GM12872 (cell line): ENCODE results near the gene NUDCD3.

Experiments used
- TF ChIP-seq, protein P1 (sequence below): IDR thresholded peaks from 3 replicates; pipeline ENCODE4 v1.5.1; 2011; ENCODE audit warnings: low read depth, mild to moderate bottlenecking, low read length, moderate library complexity; ENCODE audit not compliant: insufficient read depth

NUDCD3 gene

DNA sequence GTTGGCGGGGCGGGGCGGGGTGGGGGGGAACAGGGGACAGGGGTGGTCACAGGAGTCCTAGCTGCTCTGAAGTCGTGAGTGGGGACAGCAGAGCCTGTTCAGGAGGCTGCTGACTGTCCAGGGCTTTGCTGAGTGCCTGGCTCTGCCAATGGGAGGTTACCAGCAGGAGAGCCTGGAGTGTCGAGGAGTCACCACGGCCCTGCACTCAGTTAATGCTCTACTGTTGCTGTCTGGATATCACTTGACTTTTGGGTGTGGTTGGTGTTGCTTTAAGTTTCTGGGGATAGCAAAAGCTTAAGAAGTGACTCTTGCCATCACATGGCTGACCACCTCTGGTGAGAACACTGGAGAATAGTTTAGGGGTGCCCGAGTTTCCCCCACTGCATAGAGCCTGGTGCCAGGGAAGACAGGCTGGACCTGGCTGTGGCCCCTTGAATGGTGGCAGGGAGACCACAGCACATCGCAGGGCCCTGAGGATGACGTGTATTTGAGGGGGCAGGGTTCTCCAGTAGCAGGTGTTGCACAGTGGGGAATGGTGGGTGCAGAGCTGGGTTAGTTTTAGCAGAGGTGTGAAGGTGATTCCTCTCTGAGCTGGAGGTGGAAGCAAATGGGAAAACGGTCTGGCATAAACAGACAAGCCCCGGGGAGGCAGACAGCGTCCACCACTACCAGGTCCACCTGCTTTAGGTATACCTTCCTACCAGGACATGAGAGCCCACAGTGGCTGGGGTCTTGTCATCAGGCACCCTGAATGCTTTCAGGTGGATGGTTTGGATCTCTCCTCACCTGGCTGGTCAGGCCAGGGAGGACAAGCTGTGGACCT, 110.9 kb downstream of the NUDCD3 start:
- TF ChIP-seq, protein P1, sequence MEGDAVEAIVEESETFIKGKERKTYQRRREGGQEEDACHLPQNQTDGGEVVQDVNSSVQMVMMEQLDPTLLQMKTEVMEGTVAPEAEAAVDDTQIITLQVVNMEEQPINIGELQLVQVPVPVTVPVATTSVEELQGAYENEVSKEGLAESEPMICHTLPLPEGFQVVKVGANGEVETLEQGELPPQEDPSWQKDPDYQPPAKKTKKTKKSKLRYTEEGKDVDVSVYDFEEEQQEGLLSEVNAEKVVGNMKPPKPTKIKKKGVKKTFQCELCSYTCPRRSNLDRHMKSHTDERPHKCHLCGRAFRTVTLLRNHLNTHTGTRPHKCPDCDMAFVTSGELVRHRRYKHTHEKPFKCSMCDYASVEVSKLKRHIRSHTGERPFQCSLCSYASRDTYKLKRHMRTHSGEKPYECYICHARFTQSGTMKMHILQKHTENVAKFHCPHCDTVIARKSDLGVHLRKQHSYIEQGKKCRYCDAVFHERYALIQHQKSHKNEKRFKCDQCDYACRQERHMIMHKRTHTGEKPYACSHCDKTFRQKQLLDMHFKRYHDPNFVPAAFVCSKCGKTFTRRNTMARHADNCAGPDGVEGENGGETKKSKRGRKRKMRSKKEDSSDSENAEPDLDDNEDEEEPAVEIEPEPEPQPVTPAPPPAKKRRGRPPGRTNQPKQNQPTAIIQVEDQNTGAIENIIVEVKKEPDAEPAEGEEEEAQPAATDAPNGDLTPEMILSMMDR: no peak

DNA sequence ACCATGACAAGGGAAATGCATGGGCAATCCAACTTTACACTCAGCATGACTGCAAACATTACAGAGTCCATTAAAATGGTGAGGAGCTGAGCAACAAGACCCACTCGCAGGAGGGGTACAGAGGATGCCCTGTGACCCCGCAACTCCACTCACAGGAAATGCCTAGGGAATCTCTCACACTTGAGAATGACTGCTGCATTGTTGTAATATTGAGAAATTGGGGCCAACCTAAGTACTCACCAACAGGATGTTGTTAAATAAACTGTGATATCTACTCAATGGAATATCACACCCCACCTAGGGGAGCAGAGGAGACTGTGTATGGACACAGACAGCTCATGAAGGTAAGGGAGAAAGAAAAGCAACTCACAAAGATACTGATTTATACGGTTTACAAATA, 111.7 kb downstream of the NUDCD3 start:
- TF ChIP-seq, protein P1: no peak

DNA sequence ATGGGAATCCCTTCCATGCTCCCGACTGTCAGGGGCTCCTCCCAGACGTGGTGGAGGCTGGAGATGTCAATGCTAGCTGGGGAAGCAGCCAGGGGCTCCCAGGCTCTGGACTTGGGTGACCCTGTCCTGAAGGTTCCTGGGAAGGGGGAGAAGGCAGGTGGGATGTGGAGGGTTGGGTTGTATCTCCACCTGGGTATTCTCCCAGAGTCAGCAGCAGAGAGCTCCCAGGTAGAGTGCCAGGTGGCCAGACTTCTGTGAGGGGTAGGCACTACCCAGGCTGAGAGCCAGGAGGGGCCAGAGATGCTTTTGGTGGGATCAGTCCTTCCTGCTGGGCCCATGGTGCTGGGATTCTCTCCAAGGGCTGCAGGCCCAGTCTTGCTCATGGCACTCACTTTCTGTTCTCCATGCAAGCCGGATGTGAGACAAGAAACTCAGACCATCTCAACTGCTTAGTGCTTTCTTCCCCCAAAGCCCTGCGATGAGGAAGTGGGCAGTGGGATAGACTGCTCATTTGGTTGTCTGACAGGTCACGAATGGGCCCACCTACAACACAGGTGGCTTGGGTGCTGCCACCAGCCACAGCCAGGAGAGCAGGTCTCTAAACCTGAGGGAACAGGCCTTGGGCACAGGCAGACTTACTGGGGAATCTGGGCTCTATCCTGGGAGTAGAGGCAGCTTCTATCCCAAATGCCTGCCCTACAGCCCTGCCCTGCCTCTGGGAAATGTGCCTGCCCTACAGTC, 112.6 kb downstream of the NUDCD3 start:
- TF ChIP-seq, protein P1: no peak

DNA sequence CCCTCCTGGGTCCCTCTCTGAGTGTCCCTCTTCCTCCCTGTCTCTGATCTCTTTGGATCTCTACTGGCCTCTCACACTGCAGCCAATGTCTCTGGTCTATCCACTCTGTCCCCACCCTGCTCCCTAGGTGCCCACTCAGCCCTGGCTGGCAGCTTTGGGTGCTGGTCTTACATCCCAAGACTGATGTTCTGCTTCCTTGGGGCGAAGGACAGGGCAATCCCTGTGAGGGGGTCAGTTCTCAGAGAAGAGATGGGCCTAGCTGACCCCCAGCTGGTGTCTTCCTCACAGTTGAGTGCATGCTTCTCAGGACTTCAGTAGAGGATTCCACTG, 113.4 kb downstream of the NUDCD3 start:
- TF ChIP-seq, protein P1: no peak

DNA sequence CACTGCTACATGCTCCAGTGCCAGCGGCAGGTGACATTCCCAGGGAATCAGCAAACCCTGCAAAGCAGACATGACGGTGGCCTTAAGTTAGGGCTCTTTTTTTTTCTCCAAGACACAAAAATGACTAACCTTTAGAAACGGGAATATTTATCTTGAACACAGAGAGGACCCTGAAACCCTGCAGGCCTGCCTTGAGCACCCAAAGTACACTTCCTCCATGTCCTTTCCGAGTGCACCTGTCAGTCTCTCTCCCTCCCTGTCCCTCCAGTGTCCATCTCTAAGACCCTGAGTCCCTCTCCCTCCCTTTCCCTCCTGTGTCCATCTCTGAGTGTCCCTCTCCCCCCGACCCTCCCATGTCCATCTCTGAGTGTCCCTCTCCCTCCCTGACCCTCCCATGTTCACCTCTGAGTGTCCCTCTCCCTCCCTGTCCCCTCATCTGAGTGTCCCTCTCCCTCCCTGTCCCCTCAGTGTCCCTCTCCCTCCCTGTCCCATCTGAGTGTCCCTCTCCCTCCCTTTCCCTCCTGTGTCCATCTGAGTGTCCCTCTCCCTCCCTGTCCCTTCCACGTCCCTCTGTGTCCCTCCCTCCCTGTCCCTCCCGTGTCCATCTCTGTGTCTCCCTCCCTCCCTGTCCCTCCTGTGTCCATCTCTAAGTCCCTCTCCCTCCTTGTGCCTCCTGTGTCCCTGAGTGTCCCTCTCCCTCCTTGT, 113.9 kb downstream of the NUDCD3 start:
- TF ChIP-seq, protein P1: no peak

DNA sequence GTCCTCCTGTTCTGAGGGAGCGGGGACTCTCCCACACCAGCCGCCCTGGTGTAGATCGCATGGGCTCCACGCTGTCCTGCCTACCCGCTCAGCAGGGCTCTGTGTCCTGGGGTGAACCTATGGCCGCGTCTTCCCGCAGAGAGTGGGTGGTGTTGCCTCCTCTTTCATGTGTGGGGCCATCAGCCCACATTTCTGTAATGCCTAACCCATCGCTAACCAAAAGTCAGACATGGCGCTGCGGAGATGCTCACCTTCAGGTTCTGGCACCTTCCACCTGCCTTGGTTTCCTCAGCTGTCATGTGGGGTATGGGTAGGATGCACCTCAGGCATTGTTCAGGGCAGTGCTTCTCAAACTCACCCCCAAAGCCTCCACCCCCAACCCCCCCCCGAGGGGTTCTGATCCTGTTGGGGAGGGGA, 114.5 kb downstream of the NUDCD3 start:
- TF ChIP-seq, protein P1: no peak

DNA sequence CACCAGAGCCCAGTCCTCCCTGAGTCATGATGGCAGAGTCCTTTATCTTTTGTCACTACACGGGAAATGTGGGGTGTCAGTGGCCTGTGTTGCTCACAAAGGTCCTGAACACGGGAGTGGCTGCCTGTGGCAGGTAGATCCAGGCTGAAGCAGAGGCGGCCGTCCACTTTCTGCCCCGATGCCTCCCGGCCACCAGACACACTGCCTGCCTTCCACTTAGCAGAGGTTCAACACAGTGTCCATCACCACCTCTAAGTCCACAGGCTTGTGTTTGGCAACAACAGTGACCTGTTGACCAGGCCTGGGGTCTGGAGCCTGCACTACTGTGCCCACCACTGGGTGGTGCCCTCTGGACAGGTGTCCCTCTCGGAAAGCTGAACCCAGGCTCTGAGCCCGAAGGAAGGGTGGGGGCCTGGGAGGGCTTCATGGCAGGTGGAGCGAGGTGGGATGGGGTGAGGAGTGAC, 115.2 kb downstream of the NUDCD3 start:
- TF ChIP-seq, protein P1: peak; percentile 55; the same call in 2 of the 3 replicates
